GM10266 (cell line): ENCODE data around the gene DNTTIP2.
"Not testable (repeated sequence)": the region's sequence is repeated elsewhere in the genome, so short reads cannot be mapped to it uniquely, and the experiment has no call there.

Source experiments
- DNase-seq: peaks from one replicate; pipeline ENCODE4 v3.0.0; 2012; ENCODE audit errors: extremely low spot score
- CTCF ChIP-seq: IDR thresholded peaks from 2 replicates; pipeline ENCODE4 v1.5.1; 2012; ENCODE audit warnings: mild to moderate bottlenecking, low read depth; ENCODE audit not compliant: control insufficient read depth, insufficient read depth; ENCODE audit errors: missing control alignments

DNTTIP2 gene

GRCh38 chr1:93851878-93852277 is 27.1 kb downstream of the DNTTIP2 start:
- TF ChIP-seq CTCF = no peak
- DNase-seq = no peak

- TF ChIP-seq CTCF = no peak
- no peak for DNase-seq
Measured at GRCh38 chr1:93851327-93851712, 27.7 kb downstream of the DNTTIP2 start.

GRCh38 chr1:93850687-93851326 is 28.2 kb downstream of the DNTTIP2 start:
- TF ChIP-seq CTCF = peak; percentile 37
- not testable (repeated sequence) for DNase-seq

- no peak for TF ChIP-seq CTCF
- no peak for DNase-seq
Measured at GRCh38 chr1:93848350-93848883, 30.6 kb downstream of the DNTTIP2 start.

- DNase-seq = peak; percentile 53
- no peak for TF ChIP-seq CTCF
Measured at GRCh38 chr1:93847811-93848288, 31.2 kb downstream of the DNTTIP2 start.

- peak; percentile 89 for DNase-seq
- TF ChIP-seq CTCF = no peak
Measured at GRCh38 chr1:93846992-93847810, 31.8 kb downstream of the DNTTIP2 start.
